K562 (cell line): ENCODE results near the gene SMIM3. TPM values are rescaled to one million over a fixed set of nuclear protein-coding genes. Genes with fewer than 3 reads are reported as not detected.

ENCODE experiments used
- FOS ChIP-seq: IDR thresholded peaks from 3 replicates; pipeline ENCODE4 v1.6.1; 2011; ENCODE audit not compliant: insufficient read length; ENCODE audit errors: extremely low read depth
- HMBOX1 ChIP-seq: sonication (generic); IDR thresholded peaks from 2 replicates; pipeline ENCODE4 v1.6.1; 2016
- PHB ChIP-seq: fragments of 250-450 bp; sonication (Bioruptor Pico); IDR thresholded peaks from 2 replicates; pipeline ENCODE4 v1.5.0; 2021
- POLR2AphosphoS5 ChIP-seq: IDR thresholded peaks from 2 replicates; pipeline ENCODE4 v1.6.1; 2011; ENCODE audit warnings: mild to moderate bottlenecking, low read depth, low read length, moderate library complexity; ENCODE audit not compliant: control insufficient read depth, insufficient read depth
- RBM39 ChIP-seq: fragments of 200-400 bp; formaldehyde crosslinking; optimal IDR thresholded peaks from 2 replicates; pipeline ENCODE3; 2018; ENCODE audit warnings: low read depth, low read length
- TFE3 ChIP-seq: fragments of 450-650 bp; formaldehyde crosslinking; IDR thresholded peaks from 2 replicates; pipeline ENCODE4 v1.4.0; 2020; ENCODE audit warnings: mild to moderate bottlenecking, mixed read lengths
- ZNF830 ChIP-seq: fragments of 250-450 bp; sonication (Bioruptor Pico); IDR thresholded peaks from 2 replicates; pipeline ENCODE4 v1.5.0; 2021; ENCODE audit warnings: mild to moderate bottlenecking
- ZZZ3 ChIP-seq: fragments of 450-650 bp; IDR thresholded peaks from 2 replicates; pipeline ENCODE4 v1.6.1; 2016; ENCODE audit warnings: antibody characterized with exemption, mild to moderate bottlenecking, moderate library complexity
- polyA plus RNA-seq, 8 experiments: library from polyadenylated mRNA; depleted of rRNA in 4 of 8; stranded (reverse) in 5 of 8; unstranded in 3 of 8; fragments of >200 nt; fragmentation: Nextera tagmentation in 2 of 8; fragmentation: Illumina TruSeq in 1 of 8; extraction: Ambion mirVana in 2 of 8; extraction: Trizol in 1 of 8; gene quantifications; 2 replicates each; pipeline versions ENCODE4 v1.2.1 to v1.2.3, GENCODE V29; 2011 to 2014; ENCODE audit warnings: inconsistent platforms in 1 of 8, missing spikeins in 1 of 8
- total RNA-seq, 7 experiments: library from RNA; depleted of rRNA in 6 of 7; stranded (reverse); fragments of >200 nt in 6 of 7; fragmentation: Illumina TruSeq in 2 of 7; extraction: Trizol in 2 of 7; gene quantifications; 2 replicates each; pipeline versions ENCODE4 v1.2.1 to v1.2.3, GENCODE V29; 2011 to 2021; ENCODE audit warnings: low replicate concordance in 1 of 7
- TF ChIP-seq, protein P1 (sequence below): sonication (generic); formaldehyde crosslinking; IDR thresholded peaks from 2 replicates; pipeline ENCODE4 v1.8.0; 2022; ENCODE audit warnings: mild to moderate bottlenecking, missing genetic modification reagents, borderline replicate concordance
- TF ChIP-seq, protein P2 (sequence below): fragments of 450-650 bp; formaldehyde crosslinking; conservative IDR thresholded peaks from 2 replicates; pipeline ENCODE4 v1.4.0; 2022; ENCODE audit warnings: mild to moderate bottlenecking, missing genetic modification characterization
- TF ChIP-seq, protein P3 (sequence below): sonication (generic); formaldehyde crosslinking; IDR thresholded peaks from 2 replicates; pipeline ENCODE4 v1.8.0; 2022; ENCODE audit warnings: mild to moderate bottlenecking, missing genetic modification reagents

SMIM3 gene
- total and polyA plus RNA-seq, 9 of the 15 experiments (the other 6 are each of a cell fraction or from before 2014, with no cell fraction given) = 4.1 to 27.7 (median 13.6) TPM

DNA sequence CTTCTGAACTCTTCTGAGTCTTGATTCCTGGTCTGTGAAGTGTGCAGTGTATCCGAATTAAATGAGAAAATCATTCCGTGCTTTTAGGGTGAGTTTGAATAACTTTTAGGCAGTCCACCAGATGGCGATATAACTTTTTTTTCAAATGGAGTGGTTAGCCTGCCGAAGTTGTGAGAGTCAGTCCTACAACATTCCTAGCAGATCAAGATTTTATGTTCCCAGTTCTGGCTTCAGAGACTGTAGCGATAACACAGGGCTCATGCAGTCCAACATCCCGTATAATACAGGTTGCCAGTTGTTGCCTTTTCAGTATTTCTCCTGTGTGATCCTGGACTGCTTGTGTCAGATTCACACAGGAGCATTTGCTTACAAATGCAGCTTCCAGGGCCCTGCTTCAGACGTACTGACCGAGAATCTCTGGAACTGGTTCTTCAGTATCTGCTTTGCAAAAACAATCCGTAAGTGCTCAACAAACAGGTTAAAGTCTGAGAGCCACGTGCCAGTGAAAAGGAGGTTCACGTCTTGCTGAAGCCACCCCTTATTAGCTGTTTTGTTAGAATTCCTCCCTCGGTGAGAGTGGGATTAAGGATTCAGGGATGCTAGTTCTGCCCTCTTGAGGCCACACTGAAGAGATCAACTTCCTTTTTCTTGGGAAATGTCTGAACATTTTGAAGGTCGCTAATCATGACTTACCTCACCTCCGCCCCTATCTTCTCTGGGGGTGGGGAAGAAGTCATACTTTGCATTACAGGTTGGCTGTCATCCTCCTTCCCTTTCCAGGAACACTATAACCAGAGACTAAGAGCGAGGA, 22.8 kb downstream of the SMIM3 start (continued):
- TF ChIP-seq, protein P1, sequence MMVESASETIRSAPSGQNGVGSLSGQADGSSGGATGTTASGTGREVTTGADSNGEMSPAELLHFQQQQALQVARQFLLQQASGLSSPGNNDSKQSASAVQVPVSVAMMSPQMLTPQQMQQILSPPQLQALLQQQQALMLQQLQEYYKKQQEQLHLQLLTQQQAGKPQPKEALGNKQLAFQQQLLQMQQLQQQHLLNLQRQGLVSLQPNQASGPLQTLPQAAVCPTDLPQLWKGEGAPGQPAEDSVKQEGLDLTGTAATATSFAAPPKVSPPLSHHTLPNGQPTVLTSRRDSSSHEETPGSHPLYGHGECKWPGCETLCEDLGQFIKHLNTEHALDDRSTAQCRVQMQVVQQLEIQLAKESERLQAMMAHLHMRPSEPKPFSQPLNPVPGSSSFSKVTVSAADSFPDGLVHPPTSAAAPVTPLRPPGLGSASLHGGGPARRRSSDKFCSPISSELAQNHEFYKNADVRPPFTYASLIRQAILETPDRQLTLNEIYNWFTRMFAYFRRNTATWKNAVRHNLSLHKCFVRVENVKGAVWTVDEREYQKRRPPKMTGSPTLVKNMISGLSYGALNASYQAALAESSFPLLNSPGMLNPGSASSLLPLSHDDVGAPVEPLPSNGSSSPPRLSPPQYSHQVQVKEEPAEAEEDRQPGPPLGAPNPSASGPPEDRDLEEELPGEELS (CRISPR knock-in tag) = no peak
- TF ChIP-seq PHB (CRISPR knock-in tag) (no peak), TFE3 (CRISPR knock-in tag) (no peak), POLR2AphosphoS5 (no peak), ZZZ3 (no peak), HMBOX1 (0 out of 2 replicates have a peak, but pooled peaks have one; percentile 36), ZNF830 (CRISPR knock-in tag) (no peak), FOS (no peak), RBM39 (no peak)
- TF ChIP-seq, protein P2, sequence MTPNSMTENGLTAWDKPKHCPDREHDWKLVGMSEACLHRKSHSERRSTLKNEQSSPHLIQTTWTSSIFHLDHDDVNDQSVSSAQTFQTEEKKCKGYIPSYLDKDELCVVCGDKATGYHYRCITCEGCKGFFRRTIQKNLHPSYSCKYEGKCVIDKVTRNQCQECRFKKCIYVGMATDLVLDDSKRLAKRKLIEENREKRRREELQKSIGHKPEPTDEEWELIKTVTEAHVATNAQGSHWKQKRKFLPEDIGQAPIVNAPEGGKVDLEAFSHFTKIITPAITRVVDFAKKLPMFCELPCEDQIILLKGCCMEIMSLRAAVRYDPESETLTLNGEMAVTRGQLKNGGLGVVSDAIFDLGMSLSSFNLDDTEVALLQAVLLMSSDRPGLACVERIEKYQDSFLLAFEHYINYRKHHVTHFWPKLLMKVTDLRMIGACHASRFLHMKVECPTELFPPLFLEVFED (CRISPR knock-in tag) = no peak
- TF ChIP-seq, protein P3, sequence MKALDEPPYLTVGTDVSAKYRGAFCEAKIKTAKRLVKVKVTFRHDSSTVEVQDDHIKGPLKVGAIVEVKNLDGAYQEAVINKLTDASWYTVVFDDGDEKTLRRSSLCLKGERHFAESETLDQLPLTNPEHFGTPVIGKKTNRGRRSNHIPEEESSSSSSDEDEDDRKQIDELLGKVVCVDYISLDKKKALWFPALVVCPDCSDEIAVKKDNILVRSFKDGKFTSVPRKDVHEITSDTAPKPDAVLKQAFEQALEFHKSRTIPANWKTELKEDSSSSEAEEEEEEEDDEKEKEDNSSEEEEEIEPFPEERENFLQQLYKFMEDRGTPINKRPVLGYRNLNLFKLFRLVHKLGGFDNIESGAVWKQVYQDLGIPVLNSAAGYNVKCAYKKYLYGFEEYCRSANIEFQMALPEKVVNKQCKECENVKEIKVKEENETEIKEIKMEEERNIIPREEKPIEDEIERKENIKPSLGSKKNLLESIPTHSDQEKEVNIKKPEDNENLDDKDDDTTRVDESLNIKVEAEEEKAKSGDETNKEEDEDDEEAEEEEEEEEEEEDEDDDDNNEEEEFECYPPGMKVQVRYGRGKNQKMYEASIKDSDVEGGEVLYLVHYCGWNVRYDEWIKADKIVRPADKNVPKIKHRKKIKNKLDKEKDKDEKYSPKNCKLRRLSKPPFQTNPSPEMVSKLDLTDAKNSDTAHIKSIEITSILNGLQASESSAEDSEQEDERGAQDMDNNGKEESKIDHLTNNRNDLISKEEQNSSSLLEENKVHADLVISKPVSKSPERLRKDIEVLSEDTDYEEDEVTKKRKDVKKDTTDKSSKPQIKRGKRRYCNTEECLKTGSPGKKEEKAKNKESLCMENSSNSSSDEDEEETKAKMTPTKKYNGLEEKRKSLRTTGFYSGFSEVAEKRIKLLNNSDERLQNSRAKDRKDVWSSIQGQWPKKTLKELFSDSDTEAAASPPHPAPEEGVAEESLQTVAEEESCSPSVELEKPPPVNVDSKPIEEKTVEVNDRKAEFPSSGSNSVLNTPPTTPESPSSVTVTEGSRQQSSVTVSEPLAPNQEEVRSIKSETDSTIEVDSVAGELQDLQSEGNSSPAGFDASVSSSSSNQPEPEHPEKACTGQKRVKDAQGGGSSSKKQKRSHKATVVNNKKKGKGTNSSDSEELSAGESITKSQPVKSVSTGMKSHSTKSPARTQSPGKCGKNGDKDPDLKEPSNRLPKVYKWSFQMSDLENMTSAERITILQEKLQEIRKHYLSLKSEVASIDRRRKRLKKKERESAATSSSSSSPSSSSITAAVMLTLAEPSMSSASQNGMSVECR = no peak
